OCI-LY1 (cell line): ENCODE measurements around the gene MPST.

Experiments
- EZH2 ChIP-seq: fragments of 200-600 bp; sonication (generic), shearing (Covaris generic); IDR thresholded peaks from 2 replicates; pipeline ENCODE4 v1.8.0; 2017; ENCODE audit warnings: borderline replicate concordance, mixed run types, mild to moderate bottlenecking, antibody characterized with exemption, low read length, moderate library complexity, mixed read lengths
- TF ChIP-seq, protein P1 (sequence below): fragments of 200-600 bp; sonication (generic), shearing (Covaris generic); IDR thresholded peaks from 2 replicates; pipeline ENCODE4 v1.5.1; 2017; ENCODE audit warnings: mild to moderate bottlenecking, antibody characterized with exemption, low read length, moderate library complexity, mixed read lengths

DNA sequence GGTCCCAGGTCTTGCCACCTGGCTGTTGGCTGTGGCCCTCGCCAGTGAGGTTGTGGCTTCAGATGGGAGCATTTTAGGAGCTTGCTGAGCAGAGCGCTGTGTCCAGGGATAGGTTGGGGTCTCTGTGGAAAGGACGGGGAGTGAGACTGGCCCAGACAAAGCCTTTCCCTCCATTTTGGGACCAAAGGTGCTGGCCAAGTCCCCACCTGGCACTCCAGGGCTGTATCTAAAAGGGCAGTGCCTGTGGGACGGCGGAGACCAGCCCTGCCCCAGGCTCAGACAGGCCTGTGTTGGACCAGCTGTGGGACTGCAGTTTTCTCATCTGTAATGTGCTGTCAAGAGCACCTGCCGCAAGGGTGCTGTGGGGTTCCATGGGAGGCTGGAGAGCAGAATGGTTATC is 27.0 kb downstream of the MPST start:
- TF ChIP-seq, protein P1, sequence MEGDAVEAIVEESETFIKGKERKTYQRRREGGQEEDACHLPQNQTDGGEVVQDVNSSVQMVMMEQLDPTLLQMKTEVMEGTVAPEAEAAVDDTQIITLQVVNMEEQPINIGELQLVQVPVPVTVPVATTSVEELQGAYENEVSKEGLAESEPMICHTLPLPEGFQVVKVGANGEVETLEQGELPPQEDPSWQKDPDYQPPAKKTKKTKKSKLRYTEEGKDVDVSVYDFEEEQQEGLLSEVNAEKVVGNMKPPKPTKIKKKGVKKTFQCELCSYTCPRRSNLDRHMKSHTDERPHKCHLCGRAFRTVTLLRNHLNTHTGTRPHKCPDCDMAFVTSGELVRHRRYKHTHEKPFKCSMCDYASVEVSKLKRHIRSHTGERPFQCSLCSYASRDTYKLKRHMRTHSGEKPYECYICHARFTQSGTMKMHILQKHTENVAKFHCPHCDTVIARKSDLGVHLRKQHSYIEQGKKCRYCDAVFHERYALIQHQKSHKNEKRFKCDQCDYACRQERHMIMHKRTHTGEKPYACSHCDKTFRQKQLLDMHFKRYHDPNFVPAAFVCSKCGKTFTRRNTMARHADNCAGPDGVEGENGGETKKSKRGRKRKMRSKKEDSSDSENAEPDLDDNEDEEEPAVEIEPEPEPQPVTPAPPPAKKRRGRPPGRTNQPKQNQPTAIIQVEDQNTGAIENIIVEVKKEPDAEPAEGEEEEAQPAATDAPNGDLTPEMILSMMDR, result no peak
- no peak for TF ChIP-seq EZH2
